NB4 (cell line): Measurements from ENCODE around the gene PRKACG.

Experiments used
- CTCF ChIP-seq: IDR thresholded peaks from one replicate; pipeline ENCODE4 v1.5.1; 2012; ENCODE audit warnings: low read depth, low read length
- MAX ChIP-seq: IDR thresholded peaks from 2 replicates; pipeline ENCODE4 v1.6.1; 2011; ENCODE audit warnings: low read depth, low read length
- MYC ChIP-seq: IDR thresholded peaks from 2 replicates; pipeline ENCODE4 v1.6.1; 2011; ENCODE audit warnings: low read depth, low read length
- POLR2A ChIP-seq: IDR thresholded peaks from 2 replicates; pipeline ENCODE4 v1.6.1; 2011; ENCODE audit warnings: mild to moderate bottlenecking; ENCODE audit not compliant: insufficient read length; ENCODE audit errors: extremely low read depth

GRCh38 chr9:69030851-69031645 is 17.1 kb upstream of the PRKACG start:
- no peak for TF ChIP-seq CTCF
- TF ChIP-seq MAX, result no peak
- TF ChIP-seq POLR2A, result no peak
- TF ChIP-seq MYC, result no peak
